ENCODE measurements around the gene CDC20B.

GRCh38 chr5:55104946-55105701 is 67.9 kb downstream of the CDC20B start:
- TF ChIP-seq POLR2A (IDR thresholded peaks at IDR 0.05) (no peak), CTCF (IDR thresholded peaks at IDR 0.05) (no peak)

Measured in testis (tissue), 2 donors.